Parathyroid adenoma (tissue), 2 donors: ENCODE results near the gene GRID1.

Experiments used
- H2AFZ ChIP-seq: fragments of 300-600 bp; sonication (generic); one replicate; pipeline ENCODE4 v1.7.0; 2017; ENCODE audit warnings: antibody characterized with exemption, mild to moderate bottlenecking
- H3K27ac ChIP-seq: fragments of 300-600 bp; sonication (generic); one replicate; pipeline ENCODE4 v1.7.0; 2017
- H3K27me3 ChIP-seq: fragments of 300-600 bp; sonication (generic); one replicate; pipeline ENCODE4 v1.7.0; 2017; ENCODE audit warnings: low read length; ENCODE audit not compliant: control insufficient read depth, insufficient read depth
- H3K36me3 ChIP-seq: fragments of 300-600 bp; sonication (generic); one replicate; pipeline ENCODE4 v1.7.0; 2017; ENCODE audit warnings: low read length; ENCODE audit not compliant: control insufficient read depth, insufficient read depth
- H3K4me1 ChIP-seq: fragments of 300-600 bp; sonication (generic); one replicate; pipeline ENCODE4 v1.7.0; 2017; ENCODE audit warnings: control low read depth
- H3K4me2 ChIP-seq: fragments of 300-600 bp; sonication (generic); one replicate; pipeline ENCODE4 v1.7.0; 2017; ENCODE audit warnings: low read length
- H3K4me3 ChIP-seq: fragments of 300-600 bp; sonication (generic); one replicate; pipeline ENCODE4 v1.7.0; 2017; ENCODE audit warnings: low read depth, low read length
- H3K79me2 ChIP-seq: fragments of 300-600 bp; sonication (generic); one replicate; pipeline ENCODE4 v1.7.0; 2017; ENCODE audit warnings: control low read depth
- H3K9ac ChIP-seq: fragments of 300-600 bp; sonication (generic); one replicate; pipeline ENCODE4 v1.7.0; 2017; ENCODE audit warnings: mild to moderate bottlenecking
- H3K9me3 ChIP-seq: fragments of 300-600 bp; sonication (generic); one replicate; pipeline ENCODE4 v1.7.0; 2017; ENCODE audit warnings: low read length; ENCODE audit not compliant: control insufficient read depth
- CTCF ChIP-seq: fragments of 300-600 bp; sonication (generic); IDR thresholded peaks from one replicate; pipeline ENCODE4 v1.7.0; 2017; ENCODE audit warnings: antibody characterized with exemption, mild to moderate bottlenecking
- donor health status: primary hyperparathyroidism.

The GRID1 gene

GRCh38 chr10:86053675-86054074 lies 312.9 kb downstream of the GRID1 start:
- no peak for TF ChIP-seq CTCF
- H2AFZ ChIP-seq: no peak overlapping the region
- no peaks in the 10 kb centered on the region for H3K79me2 ChIP-seq
- no peaks in the 10 kb centered on the region for H3K36me3 ChIP-seq
- no peak overlapping the region for H3K4me3 ChIP-seq
- no peaks in the 10 kb centered on the region for H3K27me3 ChIP-seq
- H3K4me2 ChIP-seq: no peak overlapping the region
- H3K4me1 ChIP-seq: no peaks in the 10 kb centered on the region
- H3K9me3 ChIP-seq: no peaks in the 10 kb centered on the region
- no peak overlapping the region for H3K9ac ChIP-seq
- H3K27ac ChIP-seq: no peak overlapping the region

- no peaks in the 10 kb centered on the region for H3K9me3 ChIP-seq
- no peak overlapping the region for H3K4me2 ChIP-seq
- no peak overlapping the region for H3K27ac ChIP-seq
- H3K79me2 ChIP-seq: no peaks in the 10 kb centered on the region
- no peak overlapping the region for H3K4me3 ChIP-seq
- H3K27me3 ChIP-seq: no peaks in the 10 kb centered on the region
- H2AFZ ChIP-seq: no peak overlapping the region
- no peak for TF ChIP-seq CTCF
- no peaks in the 10 kb centered on the region for H3K36me3 ChIP-seq
- no peak overlapping the region for H3K9ac ChIP-seq
- no peaks in the 10 kb centered on the region for H3K4me1 ChIP-seq
Observed at GRCh38 chr10:86051586-86051985, 315.0 kb downstream of the GRID1 start.

- Histone ChIP-seq H3K9me3 (no peaks in the 10 kb centered on the region), H3K4me1 (no peaks in the 10 kb centered on the region), H3K4me3 (no peak overlapping the region)
Observed at GRCh38 chr10:86049442-86049841, 317.2 kb downstream of the GRID1 start.

GRCh38 chr10:86048973-86049372 lies 317.6 kb downstream of the GRID1 start:
- Histone ChIP-seq H3K9ac (no peak overlapping the region), H2AFZ (no peak overlapping the region), H3K27me3 (no peaks in the 10 kb centered on the region), H3K9me3 (no peaks in the 10 kb centered on the region), H3K4me1 (no peaks in the 10 kb centered on the region), H3K79me2 (no peaks in the 10 kb centered on the region), H3K27ac (no peak overlapping the region), H3K36me3 (no peaks in the 10 kb centered on the region), H3K4me3 (no peak overlapping the region), H3K4me2 (no peak overlapping the region)
- TF ChIP-seq CTCF: no peak

More at GRCh38 chr10:86049442-86049841, 317.2 kb downstream of the GRID1 start:
- no peaks in the 10 kb centered on the region for H3K36me3 ChIP-seq
- no peak overlapping the region for H3K9ac ChIP-seq
- no peak overlapping the region for H3K4me2 ChIP-seq
- no peak overlapping the region for H3K27ac ChIP-seq
- H2AFZ ChIP-seq: no peak overlapping the region
- H3K79me2 ChIP-seq: no peaks in the 10 kb centered on the region
- H3K27me3 ChIP-seq: no peaks in the 10 kb centered on the region
- TF ChIP-seq CTCF: no peak

GRCh38 chr10:86048571-86048970 lies 318.0 kb downstream of the GRID1 start:
- Histone ChIP-seq H3K27me3 (no peaks in the 10 kb centered on the region), H3K4me3 (no peak overlapping the region), H2AFZ (no peak overlapping the region), H3K27ac (no peak overlapping the region), H3K9ac (no peak overlapping the region), H3K4me2 (no peak overlapping the region), H3K9me3 (no peaks in the 10 kb centered on the region), H3K4me1 (no peaks in the 10 kb centered on the region), H3K36me3 (no peaks in the 10 kb centered on the region), H3K79me2 (no peaks in the 10 kb centered on the region)
- TF ChIP-seq CTCF: no peak
